Common myeloid progenitor, CD34-positive (primary cell): ENCODE data around the gene SRGAP2.
"Not testable (repeated sequence)": the region's sequence is repeated elsewhere in the genome, so short reads cannot be mapped to it uniquely, and the experiment has no call there.

Source experiments
- CTCF ChIA-PET: fragments of 350-600 bp; sonication (Branson Sonifier 250); formaldehyde crosslinking; loops from one replicate; lab custom pipeline; 2021; ENCODE audit warnings: antibody characterized with exemption; lab: Charles Lee
- POLR2A ChIA-PET: fragments of 350-600 bp; sonication (Branson Sonifier 250); formaldehyde crosslinking; loops from one replicate; lab custom pipeline; 2021; ENCODE audit warnings: antibody characterized with exemption; lab: Charles Lee
- DNase-seq, 3 donors: peaks; one replicate each; pipeline versions ENCODE4 v3.0.0 to v3.0.0-alpha.2; 2013
- H3K27ac ChIP-seq, 2 experiments: 1 replicate in 1 of 2; 2 replicates in 1 of 2; pipeline ENCODE4 v1.7.0; 2013; ENCODE audit warnings: inconsistent platforms in 2 of 2, low read length in 2 of 2, mild to moderate bottlenecking in 2 of 2, low read depth in 1 of 2, moderate library complexity in 1 of 2; ENCODE audit not compliant: severe bottlenecking in 2 of 2, insufficient read depth in 1 of 2, poor library complexity in 1 of 2
- H3K27me3 ChIP-seq, 5 experiments: replicated peaks in 2 of 5; 1 replicate in 3 of 5; 2 replicates in 2 of 5; pipeline versions ENCODE4 v1.6.1 to v1.7.0; 2013; ENCODE audit warnings: low read length in 4 of 5, mild to moderate bottlenecking in 2 of 5, moderate library complexity in 2 of 5, inconsistent platforms in 1 of 5; ENCODE audit not compliant: insufficient read depth in 5 of 5, control insufficient read depth in 4 of 5
- H3K36me3 ChIP-seq, 4 experiments: 1 replicate in 2 of 4; 2 replicates in 2 of 4; pipeline versions ENCODE4 v1.6.1 to v1.7.0; 2013; ENCODE audit warnings: low read length in 3 of 4, control low read depth in 1 of 4, mild to moderate bottlenecking in 1 of 4; ENCODE audit not compliant: control insufficient read depth in 4 of 4, insufficient read depth in 4 of 4
- H3K4me1 ChIP-seq, 4 experiments: 1 replicate in 3 of 4; 2 replicates in 1 of 4; pipeline versions ENCODE4 v1.6.1 to v1.7.1; 2013; ENCODE audit warnings: low read length in 3 of 4, mild to moderate bottlenecking in 3 of 4, control low read depth in 1 of 4, inconsistent platforms in 1 of 4, moderate library complexity in 1 of 4; ENCODE audit not compliant: control insufficient read depth in 4 of 4, insufficient read depth in 4 of 4; ENCODE audit errors: control extremely low read depth in 1 of 4
- H3K4me3 ChIP-seq, 7 experiments: 1 replicate in 4 of 7; 2 replicates in 3 of 7; pipeline versions ENCODE4 v1.5.1 to v1.7.0; 2013; ENCODE audit warnings: mild to moderate bottlenecking in 7 of 7, low read length in 6 of 7, moderate library complexity in 6 of 7, inconsistent platforms in 2 of 7, low read depth in 2 of 7, control low read depth in 1 of 7; ENCODE audit not compliant: insufficient read depth in 4 of 7, control insufficient read depth in 1 of 7; ENCODE audit errors: extremely low read depth in 1 of 7
- H3K9me3 ChIP-seq, 5 experiments: 1 replicate in 4 of 5; 2 replicates in 1 of 5; pipeline versions ENCODE4 v1.6.1 to v1.7.1; 2013; ENCODE audit warnings: low read length in 4 of 5, mild to moderate bottlenecking in 2 of 5, inconsistent platforms in 1 of 5, low read depth in 1 of 5, moderate library complexity in 1 of 5; ENCODE audit not compliant: control insufficient read depth in 4 of 5, insufficient read depth in 2 of 5; ENCODE audit errors: control extremely low read depth in 1 of 5
- WGBS: methylation state at CpG from one replicate; pipeline ENCODE4 v1.1.5; 2013; ENCODE audit not compliant: insufficient coverage; 5-methylcytosine and 5-hydroxymethylcytosine counted together

Gene SRGAP2

GRCh38 chr1:206215600-206216392 is 12.5 kb downstream of the SRGAP2 start:
- H3K9me3 ChIP-seq, H3K4me3 ChIP-seq, H3K36me3 ChIP-seq, DNase-seq, H3K27ac ChIP-seq, CTCF ChIA-PET, POLR2A ChIA-PET, H3K4me1 ChIP-seq, H3K27me3 ChIP-seq: not testable (repeated sequence)
- 71% methylated on average over 1 of the region's 7 CpGs for WGBS

DNA sequence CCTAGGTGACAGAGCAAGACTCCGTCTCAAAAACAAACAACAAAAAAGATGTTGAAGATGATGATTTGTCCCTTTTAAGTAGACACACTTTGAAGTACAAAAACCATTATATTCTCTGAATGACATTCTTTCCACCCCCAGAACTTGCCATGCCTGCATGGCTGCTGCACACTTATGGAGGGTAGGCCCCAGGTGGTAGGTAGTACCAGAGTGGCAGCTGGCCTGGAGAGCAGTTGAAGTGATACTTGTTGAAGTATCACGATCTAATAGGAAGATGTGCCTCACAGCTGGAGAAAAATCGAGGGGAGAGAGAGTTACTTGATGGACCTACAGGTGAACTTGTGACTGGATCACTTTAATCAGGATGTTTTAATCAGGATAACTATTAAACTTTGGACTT is 14.9 kb downstream of the SRGAP2 start:
- CTCF ChIA-PET = not testable (repeated sequence)

GRCh38 chr1:206218765-206219164 is 15.4 kb downstream of the SRGAP2 start:
- H3K4me1 ChIP-seq, H3K27me3 ChIP-seq, DNase-seq, H3K36me3 ChIP-seq, H3K27ac ChIP-seq, H3K4me3 ChIP-seq, CTCF ChIA-PET, H3K9me3 ChIP-seq, POLR2A ChIA-PET: not testable (repeated sequence)
- WGBS = no CpG with 5 or more reads among the region's 2 CpGs

More for the DNA sequence above, 14.9 kb downstream of the SRGAP2 start:
- WGBS = no CpG with 5 or more reads among the region's 3 CpGs
- H3K4me3 ChIP-seq, H3K9me3 ChIP-seq, POLR2A ChIA-PET, H3K27ac ChIP-seq, H3K4me1 ChIP-seq, H3K36me3 ChIP-seq, DNase-seq, H3K27me3 ChIP-seq: not testable (repeated sequence)

DNA sequence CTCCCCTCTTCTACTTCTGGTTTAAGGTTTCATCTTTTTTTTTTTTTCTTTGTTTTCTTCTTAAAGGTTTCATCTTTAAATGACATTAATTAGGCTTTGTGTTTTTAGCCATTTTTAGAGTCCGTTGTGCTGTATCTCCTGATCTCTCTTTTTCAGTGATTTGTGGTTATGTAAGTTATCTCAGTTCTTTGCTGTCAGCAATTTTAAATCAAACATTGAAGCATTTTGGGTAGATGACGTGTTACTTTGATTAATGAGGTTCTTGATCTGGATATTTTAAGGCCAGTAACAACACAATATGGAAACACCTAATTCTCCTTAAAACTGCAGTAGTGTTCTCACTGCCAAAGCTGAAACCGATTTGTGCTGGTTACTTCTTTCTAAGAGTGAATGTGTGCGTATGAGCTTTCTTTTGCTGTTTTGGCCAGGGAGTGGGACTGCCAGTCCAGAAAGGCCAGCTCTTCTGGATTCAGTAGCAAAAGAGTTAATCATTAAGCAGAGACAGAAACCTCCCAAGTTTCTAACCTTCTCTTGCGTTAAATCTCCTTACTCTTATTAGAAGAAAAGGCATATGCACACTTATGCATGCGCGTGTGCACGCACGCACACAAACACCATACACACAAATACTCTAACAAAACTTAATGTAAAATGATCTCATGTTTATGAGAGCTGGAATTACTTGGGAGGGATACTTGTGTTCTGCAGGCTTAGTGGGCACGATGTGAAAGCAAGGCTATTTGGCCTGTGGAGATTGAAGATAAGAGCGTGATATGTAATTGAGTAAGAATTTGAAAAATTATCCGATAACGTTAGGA is 16.4 kb downstream of the SRGAP2 start:
- H3K4me3 ChIP-seq, H3K27me3 ChIP-seq, DNase-seq, H3K27ac ChIP-seq, H3K36me3 ChIP-seq, H3K4me1 ChIP-seq, H3K9me3 ChIP-seq, POLR2A ChIA-PET, CTCF ChIA-PET: not testable (repeated sequence)
- WGBS = no CpG with 5 or more reads among the region's 13 CpGs

GRCh38 chr1:206220332-206221000 is 17.1 kb downstream of the SRGAP2 start:
- no CpG with 5 or more reads among the region's 4 CpGs for WGBS
- H3K4me1 ChIP-seq, H3K4me3 ChIP-seq, H3K36me3 ChIP-seq, POLR2A ChIA-PET, H3K27me3 ChIP-seq, H3K27ac ChIP-seq, DNase-seq, H3K9me3 ChIP-seq, CTCF ChIA-PET: not testable (repeated sequence)

- POLR2A ChIA-PET, CTCF ChIA-PET, H3K27ac ChIP-seq, DNase-seq, H3K4me1 ChIP-seq, H3K4me3 ChIP-seq, H3K36me3 ChIP-seq, H3K9me3 ChIP-seq, H3K27me3 ChIP-seq: not testable (repeated sequence)
- WGBS = no CpG with 5 or more reads among the region's 4 CpGs
Measured at GRCh38 chr1:206221585-206221984, 18.2 kb downstream of the SRGAP2 start.
